ENCODE data around the gene C17orf107.
"Not testable (repeated sequence)": the region's sequence is repeated elsewhere in the genome, so short reads cannot be mapped to it uniquely, and the experiment has no call there.

Gene C17orf107

DNA sequence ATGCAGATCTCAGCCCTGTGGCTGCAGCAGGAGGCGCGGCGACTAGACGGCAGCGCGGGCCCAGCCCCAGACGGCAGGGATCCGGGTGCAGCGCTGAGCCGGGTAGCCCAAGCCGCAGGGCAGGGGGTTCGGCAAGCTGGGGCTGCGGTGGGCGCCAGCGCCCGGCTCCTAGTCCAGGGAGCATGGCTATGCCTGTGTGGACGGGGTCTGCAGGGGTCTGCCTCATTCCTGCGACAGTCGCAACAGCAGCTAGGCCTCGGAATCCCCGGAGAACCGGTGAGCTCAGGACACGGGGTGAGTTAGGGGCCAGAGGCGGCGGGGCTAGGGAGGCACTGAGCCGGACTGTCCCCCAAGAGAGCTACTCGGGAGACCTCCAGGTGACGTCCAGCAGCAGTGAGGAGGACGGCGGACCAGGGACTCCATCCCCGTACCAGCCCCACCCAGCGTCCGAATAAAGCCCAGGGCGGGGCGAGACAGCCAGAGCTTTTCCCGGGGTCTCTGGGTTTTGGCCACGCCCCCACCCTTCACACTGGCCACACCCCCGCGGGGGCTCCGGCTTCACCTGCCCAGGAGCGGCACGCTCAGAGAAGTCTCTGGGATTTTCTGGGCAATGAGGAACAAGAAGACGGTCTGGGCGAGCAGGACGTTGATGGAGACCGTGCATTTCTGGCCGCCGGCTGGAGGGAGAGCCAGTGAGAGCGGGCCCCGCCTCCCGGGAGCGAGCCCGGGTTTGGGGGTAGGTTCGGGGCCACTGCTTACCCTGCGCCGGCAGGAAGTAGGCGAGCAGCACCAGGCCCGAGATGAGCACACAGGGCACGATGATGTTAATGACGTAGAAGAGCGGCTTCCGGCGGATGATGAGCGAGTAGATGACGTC is 1.1 kb downstream of the C17orf107 start:
- DNase-seq (ENCODE audit: low spot score) = no peak

GRCh38 chr17:4901108-4901647 is 1.8 kb downstream of the C17orf107 start:
- DNase-seq (ENCODE audit: low spot score) = no peak

DNA sequence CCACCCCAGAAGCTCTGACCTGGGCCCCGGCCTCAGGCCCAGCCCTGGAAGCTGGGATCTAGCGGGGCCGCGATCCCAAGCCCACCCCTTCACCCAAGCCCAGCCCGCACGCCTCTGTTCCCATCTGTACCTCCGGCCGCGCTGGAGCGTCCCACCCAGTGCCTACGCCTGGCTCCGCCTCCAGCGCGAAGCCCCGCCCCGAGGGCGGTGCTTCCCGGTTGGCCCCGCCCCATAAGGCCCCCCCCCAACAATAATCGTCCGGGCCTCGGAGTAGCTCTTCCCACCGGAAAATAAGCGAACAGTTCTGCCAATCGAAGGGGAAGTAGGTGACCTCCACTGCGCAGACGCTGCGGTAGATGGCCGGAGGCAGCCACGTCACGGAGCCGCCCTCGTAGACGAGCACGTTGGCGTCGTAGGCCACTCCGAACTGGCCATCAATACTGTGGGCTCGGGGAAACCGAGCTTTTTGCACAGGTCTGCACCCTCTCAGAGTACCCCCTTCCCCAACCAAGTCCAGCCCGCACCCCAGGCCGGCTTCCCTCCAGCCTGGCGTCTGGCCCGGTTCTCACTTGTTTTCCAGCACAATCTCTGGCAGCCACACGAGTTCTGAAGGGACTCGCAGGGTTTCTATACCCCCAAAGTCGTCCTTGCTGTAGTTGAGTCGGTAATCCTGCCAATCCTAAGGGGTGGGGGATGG is 2.5 kb downstream of the C17orf107 start:
- peak; percentile 35 for DNase-seq (ENCODE audit: low spot score)

DNA sequence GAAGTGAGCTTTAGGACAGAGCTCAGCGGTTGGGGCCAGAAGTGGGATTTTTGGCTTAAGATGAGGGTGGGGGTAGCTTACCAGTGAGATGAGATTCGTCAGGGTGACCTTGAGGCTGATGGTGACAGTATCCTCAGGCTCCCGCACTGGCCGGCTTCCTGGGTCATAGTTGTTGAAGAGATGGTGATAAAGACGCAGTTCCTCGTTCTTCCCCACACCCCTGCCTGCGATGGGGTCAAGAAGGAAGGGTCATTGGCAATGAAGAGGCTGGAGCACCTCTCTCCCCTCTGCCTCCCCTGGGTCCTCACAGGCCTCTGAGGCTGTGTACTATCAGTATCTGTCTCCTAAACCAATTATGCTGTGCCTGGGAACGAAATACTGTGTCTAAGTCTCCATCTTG is 3.2 kb downstream of the C17orf107 start:
- DNase-seq (ENCODE audit: low spot score) = no peak

DNA sequence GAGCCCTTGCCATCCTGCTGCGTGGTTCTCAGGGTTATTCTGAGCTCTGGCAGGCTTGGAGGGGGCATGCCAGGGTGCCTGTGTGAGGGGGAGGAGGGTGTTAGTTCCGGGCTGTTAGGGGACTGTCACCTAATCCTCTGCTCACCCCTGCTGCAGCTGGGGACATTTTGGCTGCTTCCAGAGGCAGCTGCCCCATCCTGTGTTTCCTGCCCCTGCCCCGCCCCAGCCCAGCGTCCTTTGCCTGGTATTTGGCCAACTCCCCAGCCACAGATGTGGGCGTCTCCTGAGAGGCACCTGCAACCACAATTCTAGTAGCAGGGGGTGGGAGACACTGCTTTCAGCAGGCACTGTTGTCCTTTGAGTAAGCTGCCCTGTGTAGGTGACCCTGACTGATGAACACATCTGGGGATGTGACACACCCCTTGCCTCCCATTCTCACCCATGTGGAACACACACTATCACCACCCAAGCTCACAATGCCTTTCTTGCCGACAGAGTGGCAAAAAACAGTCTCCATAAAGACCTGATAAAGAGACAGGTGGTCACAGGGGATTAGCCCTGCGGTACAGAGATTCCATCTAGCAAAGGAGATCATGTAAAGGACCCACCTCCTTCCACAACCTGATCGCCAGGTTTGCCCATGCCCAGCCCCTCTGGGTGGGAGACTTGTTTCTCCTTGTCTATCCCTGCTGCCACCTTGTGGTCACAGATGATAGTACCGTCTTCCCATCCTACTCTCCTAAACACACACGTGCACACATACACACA is 3.9 kb downstream of the C17orf107 start, which contains the start of gene CHRNE:
Gene CHRNE (minus strand): TSS at position 48 of the 768 bp plus-strand sequence. CDS start 35 bp downstream, at position 13.
- peak; percentile 64 for DNase-seq (ENCODE audit: low spot score)

- DNase-seq (ENCODE audit: low spot score) = not testable (repeated sequence)
These were observed 7.3 kb downstream of the C17orf107 start for GRCh38 chr17:4906642-4907041.

DNA sequence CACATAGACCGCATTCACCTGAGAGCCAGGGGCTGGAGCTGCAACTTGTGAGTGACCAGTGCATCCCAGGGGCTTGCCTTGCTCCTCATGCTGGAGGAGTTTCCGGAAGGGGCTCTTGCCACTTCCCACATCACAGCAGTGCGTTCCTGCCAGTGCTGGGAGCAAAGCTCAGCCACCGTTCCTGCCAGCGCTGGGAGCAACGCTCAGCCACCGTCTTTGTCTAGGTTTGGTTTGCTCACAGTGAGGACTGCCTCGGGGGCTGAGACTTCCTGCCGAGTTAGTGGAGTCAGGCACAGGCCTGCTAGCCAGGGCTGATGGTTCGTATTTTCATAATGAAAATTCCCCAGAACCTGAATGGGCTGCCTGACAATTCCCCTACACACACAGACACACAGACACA is 9.0 kb downstream of the C17orf107 start:
- no peak for DNase-seq (ENCODE audit: low spot score)

- peak; percentile 92 for DNase-seq (ENCODE audit: low spot score)
These were observed 9.6 kb downstream of the C17orf107 start for GRCh38 chr17:4908711-4909496.

DNA sequence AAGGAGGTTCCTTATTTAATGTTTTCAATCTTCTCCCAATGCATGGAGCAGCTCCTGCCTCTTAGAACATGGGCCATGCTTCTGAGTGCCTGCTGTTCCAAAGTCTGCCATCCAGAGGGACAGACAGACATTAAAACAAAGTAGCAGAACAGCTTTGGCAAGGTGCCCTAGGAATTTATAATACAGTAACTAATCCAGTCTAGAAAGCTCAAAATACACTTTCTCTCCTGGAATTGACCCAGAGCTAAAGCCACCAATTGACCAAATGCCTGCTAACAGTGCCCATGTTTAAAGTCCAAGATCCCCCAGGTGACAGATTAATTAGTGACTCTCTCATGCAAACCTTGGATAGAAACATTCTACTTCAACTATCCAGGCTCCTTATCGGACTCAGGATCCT is 14.7 kb downstream of the C17orf107 start:
- DNase-seq (ENCODE audit: low spot score) = no peak

GRCh38 chr17:4914551-4914950 is 15.2 kb downstream of the C17orf107 start:
- DNase-seq (ENCODE audit: low spot score) = not testable (repeated sequence)

- no peak for DNase-seq (ENCODE audit: low spot score)
These were observed 20.2 kb downstream of the C17orf107 start for GRCh38 chr17:4919511-4920047.

GRCh38 chr17:4920351-4921048 is 21.2 kb downstream of the C17orf107 start:
- no peak for DNase-seq (ENCODE audit: low spot score)

- no peak for DNase-seq (ENCODE audit: low spot score)
These were observed 22.0 kb downstream of the C17orf107 start for GRCh38 chr17:4921320-4921719.

DNA sequence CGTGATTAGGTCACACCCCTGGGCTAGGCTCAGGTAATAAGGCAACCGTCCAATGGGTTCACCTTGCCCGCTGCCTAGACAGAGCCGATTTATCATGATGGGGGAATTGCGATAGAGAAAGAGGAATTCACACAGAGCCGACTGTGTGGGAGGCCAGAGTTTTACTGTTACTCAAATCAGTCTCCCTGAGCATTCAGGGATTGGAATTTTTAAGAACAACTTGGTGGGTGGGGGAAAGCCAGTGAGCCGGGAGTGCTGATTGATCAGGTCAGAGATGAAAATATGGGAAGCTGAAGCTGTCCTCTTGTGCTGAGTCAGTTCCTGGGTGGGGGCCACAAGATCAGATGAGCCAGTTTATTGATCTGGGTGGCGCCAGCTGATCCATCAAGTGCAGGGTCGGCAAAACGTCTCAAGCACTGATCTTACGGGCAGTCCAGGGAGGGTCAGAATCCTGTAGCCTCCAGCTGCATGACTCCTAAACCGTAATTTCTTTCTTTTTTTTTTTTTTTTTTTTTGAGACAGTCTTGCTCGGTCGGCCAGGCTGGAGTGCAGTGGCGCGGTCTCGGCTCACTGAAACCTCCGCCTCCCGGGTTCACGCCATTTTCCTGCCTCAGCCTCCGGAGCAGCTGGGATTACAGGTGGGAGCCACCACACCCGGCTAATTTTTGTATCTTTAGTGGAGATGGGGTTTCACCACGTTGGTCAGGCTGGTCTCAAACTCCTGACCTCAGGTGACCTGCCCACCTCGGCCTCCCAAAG is 27.4 kb downstream of the C17orf107 start:
- DNase-seq (ENCODE audit: low spot score) = not testable (repeated sequence)

DNA sequence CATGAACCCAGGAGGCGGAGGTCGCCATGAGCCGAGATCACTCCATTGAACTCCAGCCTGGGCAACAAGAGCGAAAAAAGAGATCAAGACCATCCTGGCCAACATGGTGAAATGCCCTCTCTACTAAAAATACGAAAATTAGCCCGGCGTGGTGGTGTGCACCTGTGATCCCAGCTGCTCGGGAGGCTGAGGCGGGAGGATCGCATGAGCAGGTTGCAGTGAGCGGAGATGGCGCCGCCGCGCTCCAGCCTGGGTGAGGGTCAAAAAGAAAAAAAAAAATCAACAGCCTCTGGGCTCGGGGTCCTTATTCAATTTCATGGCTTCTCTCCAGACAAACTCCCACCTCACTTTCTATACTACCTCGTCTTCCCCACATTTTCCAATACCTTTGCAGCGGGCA is 29.5 kb downstream of the C17orf107 start:
- no peak for DNase-seq (ENCODE audit: low spot score)

DNA sequence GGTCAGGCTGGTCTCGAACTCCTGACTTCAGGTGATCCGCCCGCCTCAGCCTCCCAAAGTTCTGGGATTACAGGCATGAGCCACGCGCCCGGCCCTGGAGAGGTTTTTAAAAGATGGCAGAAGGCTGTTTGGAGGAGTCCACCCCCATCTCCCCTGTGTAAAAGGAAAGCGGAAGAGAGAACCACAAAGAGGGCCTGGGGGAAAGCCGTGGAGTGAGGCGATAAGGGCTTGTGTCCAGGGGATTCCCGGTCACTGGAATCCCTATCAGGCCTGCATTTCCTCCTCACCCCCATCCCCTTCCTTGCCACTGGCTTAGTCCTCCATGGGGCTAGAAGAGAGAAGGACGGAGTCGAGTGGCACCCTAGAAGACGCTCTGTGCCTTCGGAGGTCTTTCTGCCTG is 32.6 kb downstream of the C17orf107 start, which contains the start of gene GP1BA:
Gene GP1BA (plus strand): TSS at position 315 of the 400 bp plus-strand sequence. CDS start 328 bp downstream, outside the sequence.
- no peak for DNase-seq (ENCODE audit: low spot score)

DNA sequence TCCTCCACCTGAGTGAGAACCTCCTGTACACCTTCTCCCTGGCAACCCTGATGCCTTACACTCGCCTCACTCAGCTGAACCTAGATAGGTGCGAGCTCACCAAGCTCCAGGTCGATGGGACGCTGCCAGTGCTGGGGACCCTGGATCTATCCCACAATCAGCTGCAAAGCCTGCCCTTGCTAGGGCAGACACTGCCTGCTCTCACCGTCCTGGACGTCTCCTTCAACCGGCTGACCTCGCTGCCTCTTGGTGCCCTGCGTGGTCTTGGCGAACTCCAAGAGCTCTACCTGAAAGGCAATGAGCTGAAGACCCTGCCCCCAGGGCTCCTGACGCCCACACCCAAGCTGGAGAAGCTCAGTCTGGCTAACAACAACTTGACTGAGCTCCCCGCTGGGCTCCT is 33.4 kb downstream of the C17orf107 start:
- DNase-seq (ENCODE audit: low spot score) = no peak

GRCh38 chr17:4933646-4934045 is 34.3 kb downstream of the C17orf107 start:
- no peak for DNase-seq (ENCODE audit: low spot score)

DNA sequence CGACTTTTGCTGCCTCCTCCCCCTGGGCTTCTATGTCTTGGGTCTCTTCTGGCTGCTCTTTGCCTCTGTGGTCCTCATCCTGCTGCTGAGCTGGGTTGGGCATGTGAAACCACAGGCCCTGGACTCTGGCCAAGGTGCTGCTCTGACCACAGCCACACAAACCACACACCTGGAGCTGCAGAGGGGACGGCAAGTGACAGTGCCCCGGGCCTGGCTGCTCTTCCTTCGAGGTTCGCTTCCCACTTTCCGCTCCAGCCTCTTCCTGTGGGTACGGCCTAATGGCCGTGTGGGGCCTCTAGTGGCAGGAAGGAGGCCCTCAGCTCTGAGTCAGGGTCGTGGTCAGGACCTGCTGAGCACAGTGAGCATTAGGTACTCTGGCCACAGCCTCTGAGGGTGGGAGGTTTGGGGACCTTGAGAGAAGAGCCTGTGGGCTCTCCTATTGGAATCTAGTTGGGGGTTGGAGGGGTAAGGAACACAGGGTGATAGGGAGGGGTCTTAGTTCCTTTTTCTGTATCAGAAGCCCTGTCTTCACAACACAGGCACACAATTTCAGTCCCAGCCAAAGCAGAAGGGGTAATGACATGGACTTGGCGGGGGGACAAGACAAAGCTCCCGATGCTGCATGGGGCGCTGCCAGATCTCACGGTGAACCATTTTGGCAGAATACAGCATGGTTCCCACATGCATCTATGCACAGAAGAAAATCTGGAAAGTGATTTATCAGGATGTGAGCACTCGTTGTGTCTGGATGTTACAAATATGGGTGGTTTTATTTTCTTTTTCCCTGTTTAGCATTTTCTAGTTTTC is 35.0 kb downstream of the C17orf107 start:
- no peak for DNase-seq (ENCODE audit: low spot score)
